HG03457 (cell line): Measurements from ENCODE around the gene CDK14.

Experiments used
- ATAC-seq: cut with Tn5 transposase; IDR thresholded peaks from one replicate; pipeline ENCODE4 v1.9.1; 2021; ENCODE audit warnings: moderate number of reproducible peaks; ENCODE audit not compliant: unreplicated experiment

The CDK14 gene

DNA sequence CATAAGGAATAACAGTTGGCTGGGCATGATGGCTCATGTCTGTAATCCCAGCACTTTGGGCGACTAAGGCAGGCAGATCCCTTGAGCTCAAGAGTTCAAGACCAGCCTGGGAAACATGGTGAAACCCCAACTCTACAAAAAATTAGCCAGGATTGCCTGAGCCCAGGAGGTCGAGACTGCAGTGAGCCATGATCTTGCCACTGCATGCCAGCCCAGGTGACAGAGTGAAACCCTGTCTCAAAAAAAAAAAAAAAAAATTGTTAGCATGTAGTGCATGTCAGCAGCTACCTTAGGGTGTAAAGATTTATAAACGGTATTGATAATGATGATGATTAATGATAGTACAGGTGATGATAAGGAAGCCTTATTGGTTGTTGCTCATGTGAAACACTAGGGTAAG is 336.9 kb downstream of the CDK14 start:
- no peak for ATAC-seq

DNA sequence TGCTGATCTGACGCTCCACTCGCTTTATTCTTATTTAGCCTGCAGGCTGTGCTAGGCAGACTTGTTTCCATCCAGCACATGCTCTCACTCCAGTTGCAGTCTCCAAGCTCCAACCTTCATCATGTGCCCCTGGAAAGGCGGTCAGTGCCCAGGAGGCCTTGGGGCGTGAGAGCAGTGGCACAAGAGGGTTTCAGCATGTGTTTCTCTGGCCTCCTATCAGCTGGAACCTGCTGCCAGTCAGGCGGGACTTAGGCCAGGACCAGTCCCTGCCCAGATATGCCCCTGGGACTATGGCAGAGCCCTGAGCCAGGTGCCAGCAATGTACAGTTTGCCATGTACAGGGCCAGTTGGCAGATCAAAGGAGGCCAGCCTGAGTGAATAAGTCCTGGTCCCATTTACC is 337.9 kb downstream of the CDK14 start:
- ATAC-seq: no peak

DNA sequence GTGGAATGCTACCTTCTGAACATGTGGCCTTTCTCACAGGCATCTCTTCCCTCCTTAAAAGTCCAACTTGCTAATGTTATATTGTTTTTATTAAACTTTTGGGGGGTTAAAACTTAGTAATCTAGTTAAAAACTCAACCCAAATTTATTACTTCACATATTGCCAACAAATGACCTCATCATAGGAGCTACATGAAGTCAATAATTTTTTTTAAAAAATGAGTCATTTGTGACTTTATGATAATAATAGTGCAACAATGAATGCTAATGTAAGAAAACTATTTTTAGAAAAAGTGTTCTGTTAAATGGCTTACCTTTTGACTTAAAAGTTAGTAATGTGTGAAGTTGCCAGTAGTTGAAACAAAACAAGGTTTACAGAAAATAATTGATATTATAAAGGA is 342.2 kb downstream of the CDK14 start:
- ATAC-seq: no peak

DNA sequence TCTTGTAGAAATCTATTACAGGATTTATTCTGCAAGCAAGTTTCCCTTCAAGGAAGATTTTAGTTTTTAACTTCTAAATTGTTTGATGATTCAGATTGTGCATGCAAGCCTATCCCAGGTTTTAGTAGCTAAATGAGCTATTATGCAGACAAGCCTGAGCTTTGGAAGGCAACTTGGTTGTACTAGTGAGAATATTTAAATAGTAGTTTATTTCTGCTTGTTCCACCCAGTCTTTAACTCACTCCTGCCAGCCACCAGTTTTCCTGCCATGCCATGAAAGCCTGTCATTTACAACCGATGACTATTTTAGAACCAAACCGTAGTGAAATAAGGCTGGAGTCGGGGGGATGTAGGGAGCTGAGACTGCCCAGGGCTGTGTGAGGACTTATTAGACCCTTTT is 343.5 kb downstream of the CDK14 start:
- no peak for ATAC-seq

DNA sequence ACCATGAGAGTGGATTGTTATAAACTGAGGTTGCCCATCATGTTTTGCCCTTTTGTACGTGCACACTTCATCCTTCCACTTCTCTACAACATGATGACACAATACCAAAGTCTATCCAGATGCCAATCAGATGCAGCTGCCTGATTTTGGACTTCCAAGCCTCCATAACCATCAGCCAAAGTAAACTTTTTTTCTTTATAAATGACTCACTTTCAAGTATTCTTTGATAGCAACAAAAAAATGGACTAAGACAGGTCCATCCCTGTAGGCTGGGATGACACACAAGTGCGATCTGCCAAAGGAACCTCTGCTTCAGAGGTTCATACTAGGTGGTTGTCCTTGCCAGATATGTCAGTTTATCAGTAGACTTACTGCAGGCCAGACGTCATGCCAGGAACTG is 347.9 kb downstream of the CDK14 start:
- ATAC-seq: no peak

DNA sequence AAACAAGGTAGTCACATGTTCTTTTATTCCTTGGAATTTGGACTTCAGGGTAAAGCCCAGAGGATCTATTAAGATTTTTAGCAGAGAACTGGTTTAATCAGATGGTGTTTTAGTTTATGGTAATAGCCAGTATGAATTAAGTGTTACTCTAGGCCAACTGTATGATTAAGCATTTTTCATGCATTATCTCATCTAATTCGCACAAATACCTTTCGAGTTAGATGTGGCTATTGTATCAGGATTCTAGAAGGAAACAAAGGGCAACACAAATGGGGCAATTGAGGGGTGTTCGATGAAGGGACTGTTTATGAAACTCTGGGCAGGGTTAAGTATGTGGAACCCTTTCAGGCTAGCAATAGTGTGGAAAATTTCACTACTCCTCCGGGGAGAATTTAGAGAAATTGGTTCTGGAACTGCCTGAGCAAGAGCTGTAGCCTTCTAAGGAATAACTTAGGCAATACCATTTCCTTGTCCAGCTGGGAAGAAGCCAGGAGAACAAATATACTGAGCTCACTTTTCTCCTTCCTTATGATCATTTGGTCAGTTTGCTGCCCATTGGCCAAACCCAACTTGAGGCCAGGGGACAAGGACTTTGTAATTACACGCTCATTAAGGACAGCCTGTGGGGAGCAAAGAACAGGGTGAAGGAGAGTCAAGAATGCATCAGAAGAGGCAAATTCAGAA is 349.1 kb downstream of the CDK14 start:
- no peak for ATAC-seq

DNA sequence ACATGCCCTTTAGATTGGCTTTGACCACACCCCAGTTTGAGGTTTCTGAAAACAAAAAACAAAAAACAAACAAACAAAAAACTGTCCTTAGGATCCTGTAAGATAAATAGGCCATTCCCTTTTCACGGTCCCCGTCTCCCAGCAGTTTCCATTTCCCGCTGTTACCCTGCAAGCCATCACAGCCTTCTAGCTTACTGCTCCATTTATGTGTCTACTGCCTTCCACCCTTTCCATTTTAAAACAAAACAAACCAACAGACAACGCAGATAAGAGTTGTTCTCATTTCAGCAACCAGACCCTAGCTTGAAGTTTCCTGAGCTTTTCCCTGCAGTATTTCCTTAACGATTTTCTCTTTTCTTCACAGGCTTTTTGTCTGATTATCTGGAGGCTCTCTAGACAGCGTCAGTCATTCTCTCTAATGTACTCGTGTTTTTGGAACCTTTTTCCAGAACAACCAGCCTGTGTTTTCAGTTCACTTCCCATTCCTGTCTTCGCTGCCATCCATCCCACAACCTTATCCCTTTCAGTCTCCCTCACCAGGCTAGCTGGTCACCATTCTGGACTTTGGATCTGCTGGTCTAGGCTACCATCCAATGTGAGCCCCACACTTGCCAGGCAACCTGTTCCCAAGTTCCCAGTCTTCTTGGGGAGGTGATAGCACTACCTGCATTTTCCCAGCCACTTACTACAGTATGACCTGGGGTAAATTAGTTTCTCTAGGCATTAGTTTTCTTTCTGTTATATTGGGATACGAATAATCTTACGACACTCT is 350.8 kb downstream of the CDK14 start:
- no peak for ATAC-seq

DNA sequence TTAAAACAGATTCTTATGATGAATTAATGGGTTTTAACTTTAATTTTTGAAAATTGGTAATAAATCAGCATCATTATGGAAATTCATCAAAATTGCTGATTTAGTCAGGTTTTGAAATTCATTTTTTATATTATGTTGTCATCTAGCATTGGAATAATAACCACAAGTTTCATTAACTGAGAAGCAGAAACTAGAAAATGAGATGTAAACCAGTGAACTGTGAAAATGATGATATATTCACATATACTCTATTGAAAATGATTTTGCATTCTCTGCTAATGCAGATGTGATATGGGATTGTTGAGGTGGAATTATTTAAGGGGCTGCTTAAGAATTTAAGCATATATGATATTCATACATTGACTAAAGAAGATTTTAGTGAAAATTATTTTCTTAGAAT is 352.0 kb downstream of the CDK14 start:
- ATAC-seq: no peak

DNA sequence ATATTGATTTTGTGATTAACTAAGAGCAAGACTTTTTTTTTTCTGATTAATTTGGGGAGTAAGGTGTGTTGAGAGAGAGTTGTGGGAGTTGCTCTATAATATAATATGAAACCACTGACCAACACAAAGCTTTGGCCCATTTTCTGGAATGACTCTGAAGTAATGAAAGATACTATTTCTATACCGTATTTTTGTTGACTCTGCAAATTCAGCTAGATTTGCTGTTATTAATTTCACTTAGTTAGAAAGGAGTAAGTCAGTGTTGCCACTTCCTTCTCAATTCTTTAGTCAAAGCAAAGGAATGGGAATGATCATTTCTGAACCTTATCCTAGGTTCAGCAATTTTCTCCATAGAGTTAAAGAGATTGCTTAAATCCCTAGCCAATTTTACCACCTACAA is 355.1 kb downstream of the CDK14 start:
- ATAC-seq: no peak

DNA sequence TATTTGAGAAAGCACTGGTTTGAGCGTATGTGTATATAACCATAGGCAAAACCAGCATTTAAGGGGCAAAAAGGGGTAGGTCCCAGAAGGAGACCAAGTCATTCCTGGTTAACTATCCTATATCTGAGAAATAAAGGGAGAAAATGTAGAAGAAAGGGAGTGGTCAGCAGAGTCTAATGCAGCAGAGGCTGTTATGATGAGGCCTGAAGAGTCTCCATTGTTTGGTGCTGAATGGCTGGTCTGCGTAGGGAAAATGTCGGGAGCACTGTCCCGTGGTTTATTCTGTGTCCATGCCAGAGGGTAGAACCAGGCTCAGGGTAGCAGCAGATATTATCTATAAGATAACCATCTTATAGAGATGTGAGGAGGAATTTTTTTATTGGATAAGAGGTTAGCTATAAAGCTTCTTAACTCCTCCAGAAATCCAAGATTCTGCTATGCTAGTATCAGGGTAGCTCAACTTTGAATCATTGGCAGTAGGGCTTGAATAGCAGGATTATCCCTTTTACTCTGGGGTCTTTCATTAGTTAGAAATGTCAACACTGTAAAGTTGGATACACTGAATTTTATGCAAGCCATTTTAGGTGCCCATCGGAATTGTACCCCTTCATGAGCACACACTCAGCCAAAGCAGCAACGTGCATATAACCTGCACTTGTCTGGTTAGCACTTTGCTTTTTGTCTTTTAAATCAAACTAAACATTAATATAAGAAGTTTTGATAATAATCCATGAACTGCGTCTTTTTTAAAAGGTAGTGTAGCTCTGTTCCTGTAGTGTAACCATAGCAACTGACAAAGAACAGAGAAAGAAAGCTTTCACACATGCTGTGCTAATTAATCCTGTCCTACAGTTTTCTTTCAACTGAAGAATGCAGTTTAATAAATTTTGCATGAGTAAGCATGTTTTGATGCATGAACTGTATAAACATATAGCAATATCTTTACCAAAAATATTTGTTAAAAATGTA is 356.1 kb downstream of the CDK14 start:
- no peak for ATAC-seq

DNA sequence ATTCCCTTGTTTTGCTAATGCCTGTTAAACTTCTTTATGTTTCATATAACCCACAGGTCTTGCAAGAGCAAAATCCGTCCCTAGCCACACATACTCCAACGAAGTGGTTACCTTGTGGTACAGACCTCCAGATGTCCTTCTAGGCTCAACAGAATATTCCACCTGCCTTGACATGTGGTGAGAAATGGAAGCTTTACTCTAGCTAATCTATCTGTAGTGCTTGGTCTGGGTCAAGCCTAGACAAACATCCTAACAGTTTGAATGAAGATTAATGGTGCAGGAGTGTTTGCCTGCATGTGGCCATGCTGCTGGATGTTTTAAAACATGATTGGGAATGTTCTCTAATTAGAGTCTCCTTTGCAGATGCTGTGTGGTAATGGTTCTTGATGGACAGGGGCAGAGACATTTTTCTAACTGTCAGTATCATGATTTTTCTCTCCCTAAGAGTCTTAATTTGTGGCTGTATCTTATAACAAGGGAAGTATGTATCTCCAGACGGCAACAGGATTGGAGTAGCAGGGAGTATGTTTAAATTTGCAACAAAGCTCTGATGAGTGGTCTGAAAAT is 359.6 kb downstream of the CDK14 start:
- ATAC-seq: no peak

DNA sequence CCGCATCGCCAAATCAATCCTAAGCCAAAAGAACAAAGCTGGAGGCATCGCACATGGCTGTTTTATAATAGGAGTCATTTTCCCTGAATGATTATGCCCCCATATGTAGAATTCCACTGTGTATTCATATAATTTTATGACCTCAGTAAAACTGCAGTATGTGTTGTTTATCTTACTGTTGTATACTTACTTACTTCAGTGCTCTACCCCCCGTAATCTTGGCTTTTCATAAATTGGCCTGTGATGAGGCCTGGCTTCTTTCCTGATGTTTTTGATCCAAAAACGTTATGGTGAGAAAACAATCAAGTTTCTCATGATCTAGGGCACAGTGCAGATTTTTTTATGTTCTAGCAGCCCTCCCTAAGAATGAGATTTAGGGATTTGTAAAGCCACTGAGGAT is 361.8 kb downstream of the CDK14 start:
- ATAC-seq: no peak

DNA sequence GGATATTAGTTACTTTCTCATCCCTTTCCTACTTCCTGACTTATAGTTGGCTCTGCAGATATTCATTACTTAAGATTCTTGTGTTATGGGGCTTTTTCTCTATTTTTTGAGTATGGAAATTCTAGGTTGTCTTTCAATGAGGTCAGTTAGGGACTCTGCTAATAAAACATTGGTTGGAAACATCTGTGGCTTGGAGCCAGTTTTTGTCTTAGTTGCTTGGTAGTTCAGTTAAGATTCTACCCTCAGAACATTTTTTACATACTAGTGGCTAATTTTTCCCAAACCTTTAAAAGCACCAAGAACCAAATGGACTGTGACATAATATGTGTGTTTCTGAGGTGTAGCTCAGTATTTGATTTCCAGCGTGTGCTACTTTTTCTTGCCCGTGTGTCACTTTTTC is 362.5 kb downstream of the CDK14 start:
- ATAC-seq: no peak

DNA sequence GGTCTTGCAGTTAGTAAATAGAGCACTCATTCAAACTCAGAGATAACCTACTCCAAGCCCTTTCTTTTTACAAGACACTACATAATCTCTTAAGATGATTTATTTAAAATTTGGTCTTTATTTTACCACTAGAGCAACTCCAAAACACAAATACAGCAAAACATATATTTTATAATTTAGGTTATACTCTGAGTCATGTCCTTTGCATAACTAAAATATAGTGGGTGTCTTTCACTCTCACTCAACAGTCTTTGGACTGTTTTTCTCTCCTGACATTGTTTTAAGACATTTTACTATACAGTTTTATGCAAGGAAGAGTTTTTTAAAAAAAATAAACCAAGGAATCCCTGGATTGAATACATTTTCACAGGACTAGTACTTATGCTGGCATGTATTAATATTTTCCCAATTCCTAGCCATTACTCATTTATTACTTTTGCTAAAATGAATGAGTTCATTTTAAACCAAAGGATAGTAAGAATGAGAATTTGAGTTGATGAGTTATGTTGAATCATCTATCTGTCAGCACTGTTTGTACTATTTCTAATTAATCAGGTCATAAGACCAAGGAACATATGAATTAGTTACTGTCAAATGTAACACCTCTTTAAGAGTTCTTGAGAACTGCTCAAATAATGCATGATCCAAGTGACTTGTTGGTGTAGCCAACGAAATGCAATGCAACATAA is 365.1 kb downstream of the CDK14 start:
- no peak for ATAC-seq

DNA sequence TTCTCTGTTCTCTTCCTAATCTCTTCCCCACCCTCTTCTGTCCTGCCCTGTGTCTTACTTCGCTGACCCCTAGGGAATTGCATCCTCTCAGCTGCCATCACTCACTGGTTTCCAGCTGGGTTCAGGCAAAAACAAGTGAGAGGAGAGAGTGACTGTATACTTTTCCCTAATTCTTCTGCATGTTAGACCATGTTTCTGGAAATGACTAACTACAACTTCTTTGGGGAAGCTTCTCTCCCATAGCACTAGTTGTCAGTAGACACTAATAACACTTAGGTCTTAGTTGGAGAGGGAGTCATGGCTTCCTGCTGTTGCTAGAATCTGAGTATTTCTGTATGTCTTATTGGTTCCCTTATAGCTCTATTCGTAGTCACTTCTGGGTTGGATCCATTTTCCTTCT is 369.1 kb downstream of the CDK14 start:
- ATAC-seq: no peak

DNA sequence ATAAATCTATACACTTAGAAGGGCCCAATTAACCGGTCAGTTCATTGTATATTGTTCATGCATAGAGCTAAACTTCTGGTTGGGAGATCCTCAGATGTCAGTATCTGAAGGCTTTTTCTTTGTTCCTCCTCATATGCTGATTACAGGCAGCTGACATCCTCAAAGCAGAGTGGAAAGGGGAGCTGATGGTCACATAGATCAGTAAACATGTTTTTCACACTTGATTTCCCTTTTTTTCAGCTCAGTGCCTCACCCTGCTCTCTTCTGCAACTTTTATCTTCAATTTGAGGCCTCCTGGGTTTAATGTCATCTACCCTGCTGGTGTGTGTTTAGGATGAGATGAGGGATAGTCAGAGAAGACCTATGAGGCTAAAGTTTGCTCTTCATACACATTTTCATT is 370.2 kb downstream of the CDK14 start:
- ATAC-seq: no peak

DNA sequence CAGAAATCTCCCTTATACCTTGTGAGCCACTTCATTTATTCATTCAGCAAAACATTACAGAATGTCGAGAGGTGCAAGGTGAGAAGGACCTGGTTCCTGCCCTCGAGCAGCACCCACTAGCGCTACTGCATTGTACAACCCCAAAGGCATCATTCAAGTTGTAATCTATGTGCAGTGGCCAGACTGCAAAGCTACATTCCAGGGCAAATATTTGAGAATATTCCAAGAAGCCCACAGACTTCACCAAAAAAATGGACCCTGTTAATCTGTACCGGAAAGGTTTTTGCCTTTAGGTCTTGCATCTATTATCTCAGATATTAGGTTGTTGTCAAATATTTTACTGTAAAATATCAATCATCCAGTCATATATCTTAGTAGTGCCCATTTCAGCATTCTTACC is 372.8 kb downstream of the CDK14 start:
- ATAC-seq: no peak

DNA sequence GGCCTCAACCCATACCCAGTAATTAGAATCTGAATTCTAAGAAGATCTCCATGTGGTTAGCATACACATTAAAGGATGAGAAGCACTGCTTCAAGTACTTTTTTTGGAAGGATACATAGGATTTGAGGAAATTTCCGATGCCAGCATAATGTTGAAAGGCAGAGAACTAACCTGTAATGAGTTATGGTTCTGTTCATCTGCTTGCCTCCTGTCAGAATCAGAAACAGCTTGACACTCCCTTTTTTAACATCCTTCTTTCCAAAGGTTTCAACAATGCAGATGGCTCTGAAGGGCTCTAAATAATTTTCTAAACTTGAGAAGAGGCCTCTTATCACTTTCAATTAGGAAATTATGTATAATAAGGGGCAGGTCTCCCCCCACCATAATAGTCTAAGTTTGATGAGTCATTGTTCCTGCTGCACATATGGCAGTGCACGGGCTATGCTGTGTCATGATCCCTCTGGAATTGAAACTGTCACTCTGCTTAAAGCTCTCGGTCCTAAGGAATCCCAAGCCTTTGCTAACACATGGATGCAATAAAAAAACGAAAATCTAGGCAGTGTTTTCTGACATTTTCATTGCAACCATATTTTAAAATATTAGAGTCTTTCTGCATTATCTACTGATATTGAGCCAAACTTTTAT is 376.9 kb downstream of the CDK14 start:
- no peak for ATAC-seq

DNA sequence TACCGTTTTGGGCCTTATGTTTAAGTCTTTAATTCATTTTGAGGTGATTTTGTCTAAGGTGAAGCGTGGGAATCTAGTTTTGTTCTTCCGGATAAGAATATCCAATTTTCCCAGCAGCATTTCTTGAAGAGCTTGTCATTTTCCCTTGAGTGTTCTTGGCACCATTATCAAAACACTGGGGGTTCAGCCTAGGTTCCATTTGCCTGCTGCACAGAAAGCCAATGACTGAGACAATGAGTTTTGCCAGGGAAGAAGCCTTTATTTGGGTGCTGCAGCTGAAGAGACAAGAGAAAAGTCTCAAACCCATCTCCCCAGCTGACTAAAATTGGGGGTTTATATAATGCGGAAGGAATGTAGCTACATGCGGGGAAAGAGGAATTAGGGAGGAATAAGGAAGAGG is 380.9 kb downstream of the CDK14 start:
- ATAC-seq: no peak

DNA sequence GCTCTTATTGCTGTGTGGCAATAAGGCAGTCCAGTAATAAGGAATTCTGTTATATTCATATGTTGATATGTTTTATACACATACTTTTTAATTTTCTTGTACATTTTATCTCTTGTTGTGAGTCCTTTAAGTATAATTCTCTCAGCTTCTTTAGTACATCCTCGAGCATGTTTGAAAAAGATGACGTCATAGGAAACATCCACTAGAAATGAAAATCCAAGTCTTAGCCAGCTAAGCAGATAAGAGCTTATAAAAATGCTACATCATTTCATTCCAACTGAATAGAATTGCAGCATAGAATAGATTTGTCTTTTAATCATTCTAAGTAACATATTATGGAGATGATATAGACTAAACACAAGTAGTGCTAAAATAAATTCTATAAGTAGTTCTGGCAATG is 384.4 kb downstream of the CDK14 start:
- no peak for ATAC-seq
